CD1c-positive myeloid dendritic cell (primary cell): Measurements from ENCODE around the gene PLA2G4C.

Experiments used
- DNase-seq: peaks from one replicate; pipeline ENCODE4 v3.0.0-alpha.2; 2016; ENCODE audit errors: extremely low spot score

The PLA2G4C gene

GRCh38 chr19:48059331-48059730 lies 51.3 kb downstream of the PLA2G4C start:
- no peak for DNase-seq

GRCh38 chr19:48053856-48054255 lies 56.8 kb downstream of the PLA2G4C start:
- no peak for DNase-seq

GRCh38 chr19:48053076-48053475 lies 57.5 kb downstream of the PLA2G4C start:
- DNase-seq = no peak

GRCh38 chr19:48051335-48052033 lies 59.1 kb downstream of the PLA2G4C start:
- DNase-seq = no peak

- no peak for DNase-seq
These were observed 66.1 kb downstream of the PLA2G4C start for GRCh38 chr19:48044561-48044960.

- no peak for DNase-seq
These were observed 66.8 kb downstream of the PLA2G4C start, which contains the start of gene CABP5 for GRCh38 chr19:48043675-48044258. Gene CABP5 (minus strand): TSS chr19:48044079. CDS start chr19:48043922, 157 bp downstream.

- DNase-seq = no peak
These were observed 68.6 kb downstream of the PLA2G4C start for GRCh38 chr19:48041877-48042580.

- DNase-seq = no peak
These were observed 73.9 kb downstream of the PLA2G4C start for GRCh38 chr19:48036765-48037164.

GRCh38 chr19:48033604-48034003 lies 77.0 kb downstream of the PLA2G4C start:
- no peak for DNase-seq

- DNase-seq = no peak
These were observed 80.5 kb downstream of the PLA2G4C start for GRCh38 chr19:48030073-48030472.

GRCh38 chr19:48029431-48029830 lies 81.2 kb downstream of the PLA2G4C start:
- DNase-seq = no peak

GRCh38 chr19:48025480-48025879 lies 85.1 kb downstream of the PLA2G4C start:
- no peak for DNase-seq

- DNase-seq = no peak
These were observed 87.1 kb downstream of the PLA2G4C start for GRCh38 chr19:48023518-48023917.

- no peak for DNase-seq
These were observed 87.6 kb downstream of the PLA2G4C start for GRCh38 chr19:48023011-48023410.

GRCh38 chr19:48020686-48021085 lies 89.9 kb downstream of the PLA2G4C start:
- DNase-seq = peak; percentile 20

GRCh38 chr19:48010932-48011758 lies 99.5 kb downstream of the PLA2G4C start:
- no peak for DNase-seq

- DNase-seq = no peak
These were observed 103.9 kb downstream of the PLA2G4C start for GRCh38 chr19:48006762-48007161.

GRCh38 chr19:48004236-48004635 lies 106.4 kb downstream of the PLA2G4C start:
- no peak for DNase-seq

- no peak for DNase-seq
These were observed 109.8 kb downstream of the PLA2G4C start for GRCh38 chr19:48000846-48001245.

GRCh38 chr19:47998800-47999199 lies 111.8 kb downstream of the PLA2G4C start:
- DNase-seq = no peak
